Central memory CD4-positive, alpha-beta T cell (primary cell): ENCODE data around the gene ZHX3.

Source experiments
- DNase-seq: peaks from one replicate; pipeline ENCODE4 v3.0.0; 2022
- total RNA-seq, 3 experiments: gene quantifications; one replicate each; lab custom pipeline; 2026; lab: John Stamatoyannopoulos, UW

ZHX3 gene, protein sequence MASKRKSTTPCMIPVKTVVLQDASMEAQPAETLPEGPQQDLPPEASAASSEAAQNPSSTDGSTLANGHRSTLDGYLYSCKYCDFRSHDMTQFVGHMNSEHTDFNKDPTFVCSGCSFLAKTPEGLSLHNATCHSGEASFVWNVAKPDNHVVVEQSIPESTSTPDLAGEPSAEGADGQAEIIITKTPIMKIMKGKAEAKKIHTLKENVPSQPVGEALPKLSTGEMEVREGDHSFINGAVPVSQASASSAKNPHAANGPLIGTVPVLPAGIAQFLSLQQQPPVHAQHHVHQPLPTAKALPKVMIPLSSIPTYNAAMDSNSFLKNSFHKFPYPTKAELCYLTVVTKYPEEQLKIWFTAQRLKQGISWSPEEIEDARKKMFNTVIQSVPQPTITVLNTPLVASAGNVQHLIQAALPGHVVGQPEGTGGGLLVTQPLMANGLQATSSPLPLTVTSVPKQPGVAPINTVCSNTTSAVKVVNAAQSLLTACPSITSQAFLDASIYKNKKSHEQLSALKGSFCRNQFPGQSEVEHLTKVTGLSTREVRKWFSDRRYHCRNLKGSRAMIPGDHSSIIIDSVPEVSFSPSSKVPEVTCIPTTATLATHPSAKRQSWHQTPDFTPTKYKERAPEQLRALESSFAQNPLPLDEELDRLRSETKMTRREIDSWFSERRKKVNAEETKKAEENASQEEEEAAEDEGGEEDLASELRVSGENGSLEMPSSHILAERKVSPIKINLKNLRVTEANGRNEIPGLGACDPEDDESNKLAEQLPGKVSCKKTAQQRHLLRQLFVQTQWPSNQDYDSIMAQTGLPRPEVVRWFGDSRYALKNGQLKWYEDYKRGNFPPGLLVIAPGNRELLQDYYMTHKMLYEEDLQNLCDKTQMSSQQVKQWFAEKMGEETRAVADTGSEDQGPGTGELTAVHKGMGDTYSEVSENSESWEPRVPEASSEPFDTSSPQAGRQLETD
- 10.0 to 12.9 (median 12.0) reads per million in 3 experiments for total RNA-seq

DNA sequence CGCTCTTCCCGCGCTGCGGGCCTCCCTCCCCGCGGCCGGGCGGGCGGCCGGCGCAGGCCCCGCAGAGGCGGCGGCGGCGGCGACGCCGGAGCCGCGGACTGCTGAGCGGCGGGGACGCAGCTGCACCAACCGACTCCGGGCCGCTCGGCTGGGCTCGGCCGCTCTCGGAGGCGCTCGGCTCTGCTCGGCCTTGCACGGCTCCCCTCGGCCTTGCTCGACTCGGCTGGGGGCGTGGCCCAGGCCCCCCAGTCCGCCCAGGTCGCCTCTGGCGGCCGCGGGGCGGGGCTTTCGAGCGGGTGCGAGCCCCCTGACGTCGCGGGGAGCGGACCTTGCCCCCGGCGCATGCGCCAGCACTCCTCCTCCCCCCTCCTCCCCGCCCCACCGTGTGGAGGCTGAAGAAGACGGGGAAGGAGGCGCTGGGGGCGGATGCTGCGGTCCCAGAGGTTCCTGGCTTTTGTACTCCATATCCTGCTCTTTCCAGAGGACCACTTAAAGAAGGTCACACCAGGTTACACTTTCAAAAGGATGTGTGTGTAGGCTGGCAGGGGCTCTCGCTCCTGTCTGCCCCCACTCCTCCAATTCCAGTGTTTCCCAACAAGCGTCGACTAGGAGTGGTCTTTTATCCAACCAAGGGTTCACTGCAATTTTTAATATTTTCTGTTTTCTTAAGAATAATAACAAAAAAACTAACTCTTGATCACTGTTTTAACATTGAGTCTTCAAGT, at the start of gene ZHX3:
Gene ZHX3, minus strand, starts transcription at position 186 of the 725 bp plus-strand sequence. CDS start 112,815 bp downstream, outside the sequence.
- DNase-seq: peak; percentile 95

DNA sequence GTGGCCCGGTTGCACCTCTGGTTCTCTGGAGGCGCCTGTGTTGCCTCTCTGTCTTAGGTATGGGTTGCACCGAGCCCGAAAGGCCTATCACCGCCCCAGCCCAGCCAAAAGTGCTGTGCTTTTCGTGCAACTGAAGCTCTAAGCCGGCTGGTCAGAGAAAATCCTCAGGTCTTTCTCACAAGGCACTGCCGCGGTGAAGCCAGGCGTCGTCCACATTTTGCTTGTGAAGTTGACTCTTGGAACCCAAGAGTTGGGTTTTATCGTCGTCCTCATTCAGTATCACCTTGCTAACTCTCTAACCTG, 49.8 kb upstream of the ZHX3 start:
- DNase-seq: no peak

DNA sequence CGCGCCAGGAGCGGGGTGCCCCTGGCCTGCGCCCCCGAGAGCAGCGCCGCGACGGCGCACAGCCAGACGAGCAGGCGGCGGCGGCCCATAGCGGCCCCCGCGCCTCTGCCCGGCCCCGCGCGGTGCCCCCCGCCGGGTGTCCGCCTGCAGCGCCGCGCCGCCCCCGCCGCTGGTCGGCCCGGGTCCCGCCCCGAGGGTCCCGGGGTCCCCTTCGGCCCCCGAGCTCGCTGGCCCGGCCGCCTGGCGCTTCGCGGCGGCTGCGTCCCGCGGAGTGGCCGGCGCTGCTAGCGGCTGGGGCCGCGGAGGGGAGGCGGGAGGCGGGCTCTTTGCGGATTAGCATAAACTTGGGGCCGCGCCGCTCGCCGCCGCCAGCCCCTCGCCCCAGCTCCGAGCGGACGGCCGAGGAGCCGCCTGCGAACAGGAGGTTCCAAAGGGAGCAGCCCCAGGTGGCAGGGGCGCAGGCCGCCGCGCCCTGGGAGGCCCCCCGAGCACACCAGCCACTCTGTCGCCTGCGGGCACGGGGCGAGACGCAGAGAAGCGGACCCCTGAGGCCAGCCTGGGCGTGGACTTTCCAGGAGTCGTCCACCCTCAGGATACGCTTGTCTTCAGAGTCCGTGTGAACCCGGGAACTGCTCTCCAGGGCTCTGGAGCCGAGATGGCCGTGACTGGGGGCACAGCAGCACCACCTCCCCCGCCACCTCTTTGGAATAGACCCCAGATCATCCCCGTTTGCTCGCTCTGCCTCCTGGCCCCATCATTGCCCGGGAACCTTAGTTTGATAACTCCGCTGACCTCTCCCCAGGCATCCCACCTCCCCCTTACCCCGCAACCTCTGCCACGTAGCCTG, 49.2 kb upstream of the ZHX3 start, which contains the start of gene EMILIN3:
Gene EMILIN3, minus strand, starts transcription at position 273 of the 847 bp plus-strand sequence. Its CDS starts 184 bp downstream, at position 89.
- DNase-seq: no peak

DNA sequence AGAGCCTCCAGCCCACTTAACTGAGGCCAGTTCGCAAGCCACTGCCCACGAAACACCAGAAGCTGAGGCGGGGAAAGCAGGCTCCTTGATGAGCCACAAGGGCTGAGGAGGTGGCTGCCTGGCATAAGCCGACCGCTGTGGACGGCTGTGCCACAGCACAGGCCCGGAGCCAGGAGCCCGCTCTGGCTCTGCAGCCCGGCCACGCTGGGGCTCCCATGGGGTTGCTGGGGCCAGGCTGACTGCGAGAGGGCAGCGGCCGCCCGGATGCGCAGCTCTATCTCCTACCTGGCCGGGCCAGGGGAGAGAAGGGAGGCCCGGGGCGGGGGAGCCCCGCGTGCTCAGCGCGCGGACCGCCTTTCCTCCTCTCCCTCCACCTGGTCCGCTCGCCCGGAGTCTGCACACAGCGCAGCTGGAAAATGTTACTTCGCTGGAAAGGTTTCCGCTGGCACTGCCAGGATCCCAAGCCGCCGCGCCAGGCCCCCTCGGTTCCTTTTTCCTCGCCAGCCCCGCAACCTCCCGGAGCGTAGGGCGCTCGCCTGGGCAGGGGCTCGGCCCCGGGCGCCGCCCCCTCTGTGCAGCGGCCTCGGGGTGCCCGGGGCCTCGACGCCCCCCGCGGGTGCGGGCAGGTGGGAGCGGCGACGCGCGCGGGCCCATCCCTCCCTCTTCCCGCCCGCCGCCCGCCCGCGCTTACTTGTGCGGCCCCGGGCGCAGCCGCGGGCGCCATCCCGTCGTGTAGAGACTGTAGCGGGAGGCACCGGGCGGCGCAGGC, 48.4 kb upstream of the ZHX3 start:
- DNase-seq: no peak

DNA sequence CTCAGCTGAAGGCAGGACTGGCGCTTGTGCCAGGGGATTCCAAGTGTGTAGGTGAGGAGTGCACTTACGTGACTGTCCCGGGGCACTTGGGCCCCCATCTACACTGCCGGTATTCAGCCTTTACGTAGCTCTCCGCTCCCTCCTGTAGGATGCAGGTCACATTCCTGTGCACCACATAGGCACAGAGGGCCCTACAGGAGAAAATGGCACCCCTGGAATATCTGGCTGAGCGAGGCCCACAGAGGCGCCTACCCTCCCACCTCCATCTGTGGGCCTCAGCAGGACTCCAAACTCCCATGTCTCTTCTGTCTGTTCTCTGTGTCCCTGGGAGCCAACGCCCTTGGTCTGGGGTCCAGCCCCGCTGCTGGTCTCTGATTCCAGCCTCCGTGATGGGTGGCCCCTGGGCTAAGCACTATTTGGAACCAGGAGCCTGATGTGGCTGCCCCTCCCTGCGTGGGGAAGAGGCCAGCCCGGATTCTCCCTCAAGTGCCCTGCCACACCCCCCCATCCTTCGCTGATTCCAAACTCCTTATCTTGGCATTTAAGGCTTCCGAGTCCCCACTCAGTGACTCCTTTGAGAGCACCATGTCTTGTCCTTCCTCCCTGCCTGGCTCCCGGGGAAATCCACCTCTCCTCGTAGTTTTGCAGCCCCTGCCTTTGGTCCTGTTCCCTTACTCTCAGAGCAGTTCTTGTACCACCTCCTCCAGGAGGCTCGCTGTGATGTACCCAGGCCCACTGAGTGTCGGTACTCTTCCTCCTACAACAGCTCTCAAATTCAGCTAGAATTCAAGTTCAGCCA, 47.6 kb upstream of the ZHX3 start:
- DNase-seq: no peak

DNA sequence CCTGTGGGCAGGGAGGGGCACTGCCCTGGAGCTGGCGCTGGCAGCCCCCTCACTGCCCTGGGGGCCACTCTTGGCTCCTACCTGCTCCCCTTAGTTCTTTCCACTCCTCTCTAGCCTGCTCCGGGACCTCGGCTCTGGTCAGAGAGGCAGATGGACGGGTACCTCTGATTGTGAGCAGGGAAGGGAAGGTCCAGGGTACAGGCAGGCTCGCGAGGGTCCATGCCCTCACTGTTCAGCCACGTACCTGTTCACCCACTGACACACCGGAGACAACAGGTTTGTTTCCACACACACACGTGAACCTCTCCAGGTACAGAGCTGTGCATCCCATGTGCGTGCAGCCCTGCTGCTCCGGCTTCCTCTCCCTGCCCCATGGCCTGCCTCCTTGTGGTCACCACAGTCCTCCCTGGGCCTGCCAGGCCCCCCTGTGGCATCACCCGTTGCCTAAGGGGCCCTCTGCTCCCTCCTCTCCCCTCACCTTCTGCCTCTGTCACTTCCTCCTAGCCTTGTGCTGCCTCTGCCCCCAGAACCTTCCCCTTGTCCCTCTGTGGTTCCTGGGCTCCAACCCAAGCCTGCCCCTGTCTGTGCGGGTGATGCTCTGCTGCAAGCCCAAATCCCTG, 46.8 kb upstream of the ZHX3 start:
- no peak for DNase-seq

DNA sequence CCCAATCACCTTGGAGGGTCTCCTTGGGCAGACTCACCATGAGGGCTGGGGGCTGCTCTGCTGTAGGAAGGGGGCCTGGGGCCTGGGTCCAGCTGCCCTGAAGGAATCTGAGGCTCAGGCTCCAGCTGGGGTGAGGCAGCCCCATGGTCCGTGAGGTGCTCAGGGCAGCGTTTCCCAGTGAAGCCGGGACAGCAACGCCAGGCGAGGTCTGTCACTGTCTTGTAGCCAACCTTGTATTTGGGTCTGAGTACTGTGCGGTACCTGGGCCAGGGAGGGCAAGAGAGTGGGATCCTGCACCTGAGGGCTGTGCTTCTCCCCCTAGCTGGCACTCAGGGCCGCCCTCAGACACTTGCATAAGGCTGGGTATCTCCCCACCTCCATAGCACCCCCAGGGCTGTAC, 46.1 kb upstream of the ZHX3 start:
- no peak for DNase-seq

DNA sequence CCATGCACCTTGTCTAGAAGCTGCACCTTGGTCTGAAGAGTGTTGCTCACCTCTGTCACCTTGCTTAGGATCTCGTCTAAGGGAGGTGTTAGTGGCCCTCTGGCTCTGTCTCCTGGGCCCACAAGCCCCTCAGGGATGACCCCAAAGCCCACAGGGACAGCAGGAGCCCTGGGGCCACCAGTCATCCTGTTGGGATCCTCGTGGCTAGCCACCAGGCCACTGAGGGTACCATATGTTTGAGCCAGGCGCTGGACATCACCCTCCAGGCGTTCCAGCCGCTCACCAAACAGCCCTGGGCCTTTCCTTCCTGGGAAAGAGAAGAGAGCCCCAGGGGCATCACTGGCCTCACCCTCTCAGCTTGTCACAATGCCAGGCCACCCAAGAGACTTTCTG, 45.2 kb upstream of the ZHX3 start:
- no peak for DNase-seq

DNA sequence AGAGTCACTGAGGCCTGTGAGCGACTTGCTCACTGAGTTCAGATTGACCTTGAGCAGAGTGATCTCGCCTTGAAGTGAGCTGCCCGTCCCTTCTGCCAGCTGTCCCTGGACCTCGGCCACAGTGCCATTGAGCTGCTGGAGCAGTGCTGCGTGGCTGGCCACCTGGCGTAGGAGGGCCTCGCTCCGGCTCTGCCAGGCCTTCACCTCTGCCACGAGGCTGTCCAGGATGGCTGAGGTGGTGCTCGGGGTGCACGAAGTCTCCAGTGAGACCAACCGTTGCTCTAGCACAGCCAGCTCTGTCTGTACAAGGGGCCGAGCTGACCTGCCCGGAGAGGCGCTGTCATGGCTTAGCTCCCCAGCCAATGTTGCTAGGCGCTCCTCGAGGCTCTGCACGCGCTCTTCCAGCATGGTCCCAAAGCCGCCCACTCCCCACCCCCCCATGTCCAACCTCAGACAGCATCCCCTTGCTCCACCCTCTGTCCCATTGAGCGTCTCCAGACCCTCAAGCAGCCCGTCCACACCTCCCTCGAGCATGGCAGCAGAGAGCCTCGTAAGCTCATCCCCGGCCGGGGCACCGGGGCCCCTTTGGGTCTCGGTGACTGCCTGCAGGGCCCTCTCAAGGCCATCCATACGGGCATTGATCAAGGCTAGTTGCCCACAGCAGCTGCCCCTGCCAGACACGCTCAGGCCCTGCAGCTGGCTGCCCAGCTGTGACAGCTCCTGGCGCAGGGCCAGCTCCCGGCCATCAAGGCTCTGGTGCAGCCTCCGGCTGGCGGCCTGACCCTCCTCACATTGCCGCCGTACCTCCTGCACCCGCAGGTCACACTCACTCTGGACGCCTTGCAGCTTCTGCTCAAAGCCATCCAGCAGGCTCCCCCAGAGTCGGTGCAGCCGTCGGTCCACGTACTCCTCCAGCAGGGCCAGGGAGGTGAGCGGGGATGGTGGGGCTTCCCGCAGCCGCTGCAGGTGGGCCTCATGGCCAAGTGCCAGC, 44.5 kb upstream of the ZHX3 start:
- DNase-seq: no peak

DNA sequence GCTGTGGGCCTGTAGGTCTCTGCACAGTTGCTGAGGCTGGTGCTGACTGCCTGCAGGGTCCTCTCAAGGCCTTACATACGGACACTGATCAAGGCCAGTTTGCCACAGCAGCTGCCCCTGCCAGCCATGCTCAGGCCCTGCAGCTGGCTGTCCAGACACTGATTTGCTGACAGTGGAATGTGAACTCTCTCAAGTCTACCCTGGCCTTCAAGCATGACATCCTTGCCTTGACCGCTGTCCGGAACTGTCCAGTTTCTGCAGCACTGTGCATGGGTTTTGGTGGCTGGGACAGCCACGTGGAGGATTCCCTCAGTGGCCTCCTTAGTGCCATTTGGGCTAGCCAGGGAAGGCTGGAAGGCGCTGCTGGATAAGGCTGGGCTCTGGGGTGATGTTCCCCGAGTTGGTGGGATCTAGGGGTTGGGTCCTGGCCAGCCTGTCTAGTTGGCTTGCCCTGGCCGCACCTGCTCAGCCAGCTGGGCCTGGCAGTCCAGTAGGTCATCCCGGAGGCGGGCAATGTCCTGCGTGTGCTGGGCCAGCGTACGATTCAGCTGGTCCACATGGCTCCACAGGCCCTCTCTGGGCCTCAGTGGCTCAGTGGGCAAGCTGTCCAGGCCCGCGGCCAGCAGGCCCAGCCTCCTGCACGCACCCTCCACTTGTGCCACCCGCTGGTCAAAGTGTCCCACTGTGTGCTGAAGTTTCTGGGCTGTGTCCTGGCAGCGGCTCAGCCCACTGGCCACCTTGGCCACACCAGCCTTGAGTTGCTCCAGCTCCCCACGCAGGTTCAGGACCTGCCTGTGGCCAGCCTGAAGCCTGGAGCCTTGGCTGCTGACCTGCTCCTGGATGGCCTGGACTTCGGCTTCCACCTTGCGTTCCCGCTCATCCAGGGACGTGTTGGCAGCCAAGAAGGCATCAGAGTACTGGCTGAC, 43.6 kb upstream of the ZHX3 start:
- no peak for DNase-seq

DNA sequence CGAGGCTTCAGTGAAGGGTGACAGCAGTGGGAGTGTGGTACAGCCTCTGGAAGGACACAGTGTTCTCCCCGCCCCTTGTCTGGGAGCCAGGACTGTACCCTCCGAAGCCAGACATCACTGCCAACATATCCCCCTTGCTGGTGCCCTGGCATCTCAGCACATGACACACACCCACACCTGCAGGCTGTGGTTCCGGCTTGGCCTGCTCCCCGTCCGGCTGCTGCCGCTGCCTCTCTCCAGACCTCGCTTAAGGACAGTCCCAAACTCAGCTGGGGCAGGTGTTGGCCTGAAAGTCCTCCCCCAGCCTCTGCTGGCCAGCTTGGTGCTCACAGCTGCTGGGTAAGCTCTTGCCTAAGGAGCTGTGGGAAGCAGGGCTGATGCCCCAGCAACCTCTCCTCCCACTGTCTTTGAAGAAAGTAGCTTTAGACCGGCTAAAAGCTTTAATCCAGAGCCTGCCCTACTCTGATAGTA, 42.0 kb upstream of the ZHX3 start:
- DNase-seq: no peak

DNA sequence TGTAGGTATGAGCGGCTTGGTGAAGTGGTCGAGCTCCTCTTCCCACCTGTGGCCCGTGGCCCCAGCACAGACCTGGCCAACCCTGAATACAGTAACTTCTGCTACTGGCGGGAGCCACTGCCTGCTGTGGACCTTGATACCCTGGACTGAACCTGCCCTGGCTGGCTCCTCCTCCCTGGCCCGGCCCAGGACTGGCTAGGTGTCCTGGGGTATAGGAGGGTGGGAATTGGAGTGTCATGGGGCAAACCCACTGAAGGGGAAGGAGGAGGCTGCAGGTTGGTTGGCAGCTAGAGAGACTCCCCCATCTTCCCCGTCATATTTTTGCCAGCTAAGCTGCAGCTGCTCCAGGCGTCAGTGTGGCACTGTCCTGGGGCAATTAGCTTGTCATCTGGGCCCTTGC, 41.2 kb upstream of the ZHX3 start:
- DNase-seq: no peak

DNA sequence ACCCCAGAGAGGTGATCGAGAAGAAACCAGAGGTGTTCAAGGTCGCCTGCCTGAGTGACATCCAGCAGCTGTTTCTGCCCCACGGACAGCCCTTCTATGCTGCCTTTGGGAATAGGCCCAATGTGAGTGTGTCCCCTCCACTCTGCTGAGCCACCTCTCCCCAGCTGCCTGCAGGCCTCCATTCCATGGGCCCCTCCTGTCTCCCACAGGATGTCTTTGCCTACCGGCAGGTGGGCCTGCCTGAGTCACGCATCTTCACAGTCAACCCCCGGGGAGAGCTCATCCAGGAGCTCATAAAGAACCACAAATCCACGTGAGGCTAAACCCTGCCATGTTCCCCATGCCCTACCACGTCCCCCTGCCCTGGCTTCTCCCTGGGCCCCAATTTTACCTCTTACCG, 40.7 kb upstream of the ZHX3 start:
- DNase-seq: no peak

DNA sequence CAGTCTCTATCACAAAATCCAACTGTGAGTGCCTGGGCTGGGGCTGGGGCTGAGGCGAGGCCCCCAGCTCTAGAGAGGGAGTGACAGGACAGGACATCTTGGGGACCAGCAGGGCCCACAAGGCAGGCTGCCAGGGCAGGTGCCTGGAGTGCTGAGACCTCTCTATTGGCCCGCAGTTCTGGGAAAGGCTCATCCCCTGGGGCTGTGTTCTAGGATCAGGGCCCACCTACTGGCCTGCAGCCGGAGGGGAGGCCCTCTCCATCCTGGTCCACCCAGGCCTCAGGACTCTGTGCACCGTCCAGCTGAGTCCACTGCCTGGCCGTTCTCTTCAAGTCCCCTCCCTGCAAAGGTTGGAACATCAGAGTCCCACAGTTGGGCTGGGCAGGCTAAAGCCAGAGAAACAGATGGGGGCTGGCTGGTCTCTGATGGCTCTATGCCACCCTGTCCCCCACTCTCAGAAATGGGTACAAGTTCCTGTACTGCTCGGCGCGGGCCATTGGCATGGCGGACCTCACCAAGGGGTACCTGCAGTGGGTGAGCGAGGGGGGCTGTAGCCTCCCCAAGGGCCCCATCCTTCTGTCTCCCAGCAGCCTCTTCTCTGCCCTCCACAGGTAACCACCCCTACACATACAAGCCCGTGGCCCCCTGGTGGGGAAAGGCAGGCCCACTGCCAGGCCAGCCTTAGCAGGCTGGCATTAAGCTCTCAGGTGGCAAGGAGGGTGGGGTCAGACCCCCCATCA, 40.1 kb upstream of the ZHX3 start:
- no peak for DNase-seq

DNA sequence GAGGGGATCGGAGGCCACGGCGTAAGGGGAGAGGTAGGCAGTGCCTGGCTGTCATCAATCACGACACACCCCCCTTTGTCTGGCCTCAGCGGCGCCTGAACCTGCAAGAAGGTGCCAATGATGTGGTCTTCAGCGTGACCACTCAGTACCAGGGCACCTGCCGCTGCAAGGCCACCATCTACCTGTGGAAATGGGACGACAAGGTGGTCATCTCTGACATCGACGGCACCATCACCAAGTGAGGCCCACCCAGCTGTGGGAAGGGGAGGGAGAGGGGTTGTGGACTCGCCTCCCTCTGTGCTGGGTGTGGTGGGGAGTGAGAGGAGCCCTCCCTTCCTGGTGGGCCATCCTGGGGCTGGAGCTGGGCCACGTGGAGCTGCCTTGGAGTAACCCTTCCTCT, 39.4 kb upstream of the ZHX3 start:
- DNase-seq: no peak

DNA sequence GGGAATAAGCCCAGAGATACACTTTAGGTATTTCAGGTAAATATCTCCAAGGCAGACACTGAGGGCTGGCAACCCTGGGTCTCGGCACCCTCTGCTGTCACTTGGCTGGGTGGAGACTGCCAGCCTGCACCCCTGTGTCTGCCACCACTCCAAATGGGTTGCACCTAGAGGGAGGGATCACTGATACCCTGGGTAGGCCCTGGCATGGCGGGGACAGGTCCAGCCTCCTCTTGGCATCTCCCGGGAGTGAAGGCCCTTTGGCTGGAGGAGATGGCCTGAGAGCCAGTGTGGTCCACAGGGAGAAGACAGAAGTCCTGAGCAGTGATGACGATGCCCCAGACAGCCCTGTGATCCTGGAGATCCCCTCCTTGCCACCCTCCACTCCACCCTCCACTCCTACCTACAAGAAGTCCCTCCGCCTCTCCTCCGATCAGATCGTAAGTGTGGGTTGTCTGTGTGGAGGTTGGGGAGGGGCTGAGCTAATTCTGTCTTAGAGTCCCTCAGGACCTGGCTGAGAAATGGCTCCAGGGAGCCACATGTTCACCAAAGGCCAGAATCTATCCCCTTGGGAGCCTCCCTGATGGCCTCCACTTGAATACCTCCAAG, 38.2 kb upstream of the ZHX3 start:
- DNase-seq: no peak
